HAP-1 (cell line): ENCODE data around the gene DCPS.
"Not testable (repeated sequence)": the region's sequence is repeated elsewhere in the genome, so short reads cannot be mapped to it uniquely, and the experiment has no call there.

Experiments used
- DNase-seq, 2 experiments: peaks; one replicate each; pipeline ENCODE4 v3.0.0-alpha.2; 2016 to 2020; ENCODE audit warnings: low spot score in 2 of 2
- H3K27me3 ChIP-seq: fragments of 250-450 bp; sonication (Bioruptor Pico); 2 replicates; pipeline ENCODE4 v1.5.1; 2020; ENCODE audit warnings: low read depth, mild to moderate bottlenecking, moderate library complexity
- H3K36me3 ChIP-seq: fragments of 250-450 bp; sonication (Bioruptor Pico); replicated peaks from 2 replicates; pipeline ENCODE4 v1.5.1; 2020; ENCODE audit warnings: mild to moderate bottlenecking
- H3K4me1 ChIP-seq: fragments of 250-450 bp; sonication (Bioruptor Pico); 2 replicates; pipeline ENCODE4 v1.5.1; 2020; ENCODE audit warnings: mild to moderate bottlenecking
- H3K4me3 ChIP-seq: fragments of 250-450 bp; sonication (Bioruptor Pico); 2 replicates; pipeline ENCODE4 v1.5.1; 2020; ENCODE audit warnings: mild to moderate bottlenecking, moderate library complexity
- H3K9me3 ChIP-seq: fragments of 250-450 bp; sonication (Bioruptor Pico); 2 replicates; pipeline ENCODE4 v1.5.1; 2020; ENCODE audit warnings: mild to moderate bottlenecking, moderate library complexity
- in situ Hi-C: fragments of 300-500 bp; cut with MboI; formaldehyde crosslinking; loops from 3 replicates; pipeline ENCODE4 v1.14.3; 2020; ENCODE audit warnings: low sequenced_read_pairs, inconsistent platforms, mixed read lengths

Gene DCPS

DNA sequence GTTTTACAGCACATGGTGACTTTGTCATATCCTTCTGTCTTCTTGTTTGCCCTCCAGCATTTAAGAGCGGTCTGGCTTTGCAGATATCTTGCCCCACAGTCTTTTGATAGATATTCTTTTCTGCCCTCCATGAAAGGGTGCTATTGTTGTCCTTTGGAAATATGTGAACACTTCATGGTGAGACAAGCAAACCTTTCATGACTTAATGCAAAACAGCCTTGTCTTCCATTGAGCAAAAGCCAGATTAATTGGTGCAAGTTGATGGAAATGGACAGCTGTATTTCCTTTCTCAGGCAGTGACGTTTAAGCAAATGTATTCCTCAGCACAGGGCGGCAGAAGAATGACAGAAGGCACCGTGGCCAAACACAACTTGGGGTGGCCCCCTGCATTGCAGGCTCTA lies 4.4 kb downstream of the DCPS start:
- Histone ChIP-seq H3K9me3 (no peaks in the 10 kb centered on the region), H3K4me1 (peaks cover 18% of the 10 kb centered on the region), H3K4me3 (no peak overlapping the region), H3K27me3 (no peaks in the 10 kb centered on the region), H3K36me3 (no peaks in the 10 kb centered on the region)
- in situ Hi-C loops, result loop anchor here (25.0 kb wide), 1 partner anchor 679 kb away; no protein-coding TSS in a partner anchor
- peak; percentile 60 to 89 for DNase-seq

DNA sequence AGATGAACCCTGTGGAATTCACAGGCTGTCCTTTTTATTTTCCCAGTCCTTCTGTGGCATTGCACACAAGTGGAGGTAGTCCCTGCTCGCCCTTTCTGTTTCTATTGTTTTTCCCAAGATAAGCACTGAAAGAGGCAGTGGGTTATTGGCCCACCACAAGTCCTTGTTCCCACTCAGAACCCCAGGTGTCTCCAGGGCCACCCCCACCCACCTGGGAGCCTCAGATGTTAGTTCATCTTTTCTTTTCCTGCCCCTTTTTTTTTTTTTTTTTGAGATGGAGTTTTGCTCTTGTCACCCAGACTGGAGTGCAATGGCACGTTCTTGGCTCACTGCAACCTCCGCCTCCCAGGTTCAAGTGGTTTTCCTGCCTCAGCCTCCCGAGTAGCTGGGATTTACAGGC lies 4.9 kb downstream of the DCPS start:
- not testable (repeated sequence) for H3K36me3 ChIP-seq, H3K4me3 ChIP-seq, H3K9me3 ChIP-seq, H3K27me3 ChIP-seq, DNase-seq
- in situ Hi-C loops, result loop anchor here (25.0 kb wide), 1 partner anchor 679 kb away; no protein-coding TSS in a partner anchor
- peaks cover 18% of the 10 kb centered on the region for H3K4me1 ChIP-seq

DNA sequence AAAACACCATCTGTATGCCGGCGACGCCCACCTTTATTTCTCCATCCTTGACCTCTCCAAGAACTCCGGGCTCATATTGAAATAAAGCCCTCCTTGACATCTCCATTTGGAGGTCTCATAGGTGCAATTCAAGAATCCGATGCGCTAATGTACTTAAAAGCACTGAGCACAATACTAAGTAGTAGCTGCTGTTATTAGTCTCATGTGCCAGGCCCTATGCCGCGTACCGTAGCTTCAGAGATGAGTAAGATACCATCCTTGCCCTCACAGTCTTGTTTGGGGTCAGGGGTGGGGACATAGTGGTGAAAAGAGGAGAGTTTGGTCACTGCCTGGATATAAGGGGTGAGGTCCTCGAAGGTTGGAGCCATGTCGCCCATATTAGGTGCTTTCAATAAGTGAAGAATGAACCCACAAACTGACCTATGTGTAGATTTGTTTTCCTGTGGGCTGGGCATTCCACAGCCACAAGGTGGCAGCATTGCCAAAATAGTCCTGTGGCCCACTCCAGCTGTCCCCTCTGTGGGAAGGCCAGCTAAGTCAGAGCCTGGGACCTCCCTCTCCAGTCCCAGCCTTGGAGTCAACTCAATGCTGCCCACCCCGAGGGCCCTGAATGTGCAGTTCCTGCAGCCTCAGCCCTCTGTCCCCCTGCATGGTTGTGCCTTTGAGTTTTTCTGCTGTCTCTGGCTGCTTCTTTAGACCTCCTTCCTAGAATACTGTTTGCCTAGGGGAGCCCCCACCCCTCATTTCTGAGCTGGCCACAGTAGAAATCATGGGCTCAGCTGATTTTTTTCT lies 6.5 kb downstream of the DCPS start:
- Histone ChIP-seq H3K27me3 (no peaks in the 10 kb centered on the region), H3K4me1 (peaks cover 15% of the 10 kb centered on the region)

DNA sequence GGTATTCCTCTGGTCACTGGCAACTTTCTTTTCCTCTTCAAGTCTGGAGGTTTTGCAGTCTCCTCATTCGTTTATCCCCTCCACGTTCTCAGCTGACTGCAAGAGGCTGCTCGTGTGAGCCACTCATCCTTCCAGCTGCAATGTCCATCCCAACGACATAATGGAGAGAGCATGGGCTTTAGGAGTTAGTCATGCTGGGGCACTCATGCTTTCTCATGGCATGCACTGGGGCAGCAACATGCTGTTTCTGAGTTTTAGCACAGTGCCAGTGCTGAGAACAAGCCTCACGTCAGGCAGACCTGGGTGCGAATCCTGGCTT lies 7.1 kb downstream of the DCPS start:
- H3K36me3 ChIP-seq, result peaks cover 7% of the 10 kb centered on the region; the same call in 1 of the 2 replicates
- in situ Hi-C loops, result loop anchor here (25.0 kb wide), 1 partner anchor 676 kb away; no protein-coding TSS in a partner anchor
- H3K27me3 ChIP-seq, result no peaks in the 10 kb centered on the region
- no peak overlapping the region for H3K4me3 ChIP-seq
- no peaks in the 10 kb centered on the region for H3K9me3 ChIP-seq
- no peak for DNase-seq
- peaks cover 15% of the 10 kb centered on the region for H3K4me1 ChIP-seq

More for the DNA sequence above, 6.5 kb downstream of the DCPS start:
- peak; percentile 62 to 83 for DNase-seq
- in situ Hi-C loops, result loop anchor here (25.0 kb wide), 1 partner anchor 677 kb away; no protein-coding TSS in a partner anchor
- H3K4me3 ChIP-seq, result no peak overlapping the region
- no peaks in the 10 kb centered on the region for H3K9me3 ChIP-seq
- H3K36me3 ChIP-seq, result peaks cover 7% of the 10 kb centered on the region; the same call in 1 of the 2 replicates

DNA sequence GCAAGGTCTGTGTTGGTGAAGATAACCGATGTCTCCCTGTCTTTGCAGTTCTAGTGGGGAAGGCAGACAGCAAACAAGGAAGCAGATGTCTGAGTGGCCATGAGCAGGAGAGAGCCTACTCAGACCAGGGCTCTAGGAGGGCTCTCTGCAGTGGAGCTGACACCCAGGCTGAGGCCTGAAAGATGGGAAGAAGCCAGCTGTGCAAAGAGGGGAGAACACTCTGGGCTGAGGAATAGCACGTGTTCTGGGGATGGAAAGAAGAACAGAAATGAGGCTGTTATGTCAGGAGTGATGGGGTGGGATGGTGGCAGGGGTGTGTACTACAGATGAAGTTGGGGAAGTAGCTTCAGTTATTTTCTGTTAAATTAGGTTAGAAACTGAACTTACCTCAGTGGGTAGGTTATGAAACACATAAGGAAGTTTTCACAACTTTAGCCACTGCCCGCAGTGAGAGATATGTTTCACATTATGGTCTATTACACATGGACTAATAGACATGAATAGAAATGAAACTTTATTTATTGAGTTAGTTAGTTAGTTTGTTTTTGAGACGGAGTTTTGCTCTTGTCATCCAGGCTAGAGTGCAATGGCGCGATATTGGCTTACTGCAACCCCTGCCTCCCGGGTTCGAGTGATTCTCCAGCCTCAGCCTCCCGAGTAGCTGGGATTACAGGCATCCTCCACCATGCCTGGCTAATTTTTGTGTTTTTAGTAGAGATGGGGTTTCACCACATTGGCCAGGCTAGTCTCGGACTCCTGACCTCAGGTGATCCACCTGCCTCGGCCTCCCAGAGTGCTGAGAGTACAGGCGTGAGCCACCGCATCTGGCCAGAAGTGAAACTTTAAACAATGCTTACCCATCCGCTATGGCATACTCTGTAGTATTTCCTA lies 7.8 kb downstream of the DCPS start:
- H3K36me3 ChIP-seq, result peaks cover 7% of the 10 kb centered on the region; the same call in 1 of the 2 replicates
- in situ Hi-C loops, result loop anchor here (25.0 kb wide), 1 partner anchor 676 kb away; no protein-coding TSS in a partner anchor
- H3K9me3 ChIP-seq, result no peaks in the 10 kb centered on the region

DNA sequence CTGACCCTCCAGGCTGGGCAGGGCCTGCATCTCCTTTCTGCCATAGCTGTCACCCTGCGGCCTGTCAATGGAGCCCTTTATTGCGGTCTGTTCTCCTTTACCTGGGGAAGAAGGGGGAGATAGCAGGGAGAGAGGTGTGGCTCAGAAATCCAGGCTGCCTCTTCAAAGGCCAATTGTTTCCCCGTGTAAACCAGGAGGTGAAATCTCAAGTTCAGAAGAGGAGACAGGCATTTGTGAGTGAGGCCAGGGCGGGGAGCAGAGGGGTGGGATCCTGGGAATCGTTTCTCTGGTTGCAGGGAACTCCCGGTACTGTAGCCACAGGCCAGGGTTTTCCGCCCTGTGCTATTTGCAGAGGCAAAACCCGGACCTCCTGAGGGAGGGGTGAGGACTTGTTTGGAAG lies 9.1 kb downstream of the DCPS start:
- no peak for DNase-seq
- in situ Hi-C loops, result loop anchor here (25.0 kb wide), 1 partner anchor 674 kb away; no protein-coding TSS in a partner anchor
- peaks cover 7% of the 10 kb centered on the region; the same call in 1 of the 2 replicates for H3K36me3 ChIP-seq
- no peak overlapping the region for H3K4me3 ChIP-seq
- H3K27me3 ChIP-seq, result no peaks in the 10 kb centered on the region
- peaks cover 8% of the 10 kb centered on the region for H3K4me1 ChIP-seq
- no peaks in the 10 kb centered on the region for H3K9me3 ChIP-seq

More for the DNA sequence above, 7.8 kb downstream of the DCPS start:
- no peaks in the 10 kb centered on the region for H3K27me3 ChIP-seq
- no peak for DNase-seq
- no peak overlapping the region for H3K4me3 ChIP-seq
- peaks cover 15% of the 10 kb centered on the region for H3K4me1 ChIP-seq

DNA sequence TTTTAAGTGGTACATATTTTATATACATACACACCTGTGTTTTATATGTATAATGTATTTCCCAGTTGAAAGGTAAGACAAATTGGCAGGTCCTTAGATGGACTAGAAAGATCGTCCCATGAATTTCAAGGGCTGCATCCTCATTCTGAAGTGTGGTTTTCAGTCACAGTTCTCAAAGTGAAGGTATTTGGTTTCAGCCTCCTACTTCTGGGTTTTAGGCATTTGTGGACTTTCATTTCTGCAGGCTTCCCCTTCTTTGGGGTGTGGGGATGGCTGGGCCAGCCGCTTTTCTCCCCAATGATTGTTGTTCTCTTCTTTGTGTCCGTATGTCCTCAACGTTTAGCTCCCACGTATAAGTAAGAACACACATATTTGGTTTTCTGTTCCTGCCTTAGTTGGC lies 10.0 kb downstream of the DCPS start:
- no peaks in the 10 kb centered on the region for H3K9me3 ChIP-seq
- H3K4me1 ChIP-seq, result no peaks in the 10 kb centered on the region; the same call in 1 of the 2 replicates
- peaks cover 7% of the 10 kb centered on the region; the same call in 1 of the 2 replicates for H3K36me3 ChIP-seq
- no peak overlapping the region for H3K4me3 ChIP-seq
- H3K27me3 ChIP-seq, result no peaks in the 10 kb centered on the region
- DNase-seq, result no peak
- in situ Hi-C loops, result loop anchor here (25.0 kb wide), 1 partner anchor 673 kb away; no protein-coding TSS in a partner anchor

DNA sequence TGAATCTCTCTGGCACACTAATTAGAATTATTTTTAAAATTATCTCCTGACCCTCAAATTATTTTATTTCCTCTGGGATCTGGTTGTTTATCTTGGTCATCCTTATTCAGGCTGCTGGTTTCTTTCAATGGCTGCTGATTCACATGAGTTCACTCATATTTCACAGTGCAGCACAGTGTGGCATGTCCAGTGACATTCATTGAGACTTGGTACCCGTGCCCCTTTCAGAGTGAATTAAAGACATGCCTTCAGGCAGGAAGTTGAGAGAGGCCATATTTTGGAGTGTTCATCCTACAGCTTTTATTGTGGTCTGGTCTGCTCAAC lies 13.5 kb downstream of the DCPS start:
- H3K27me3 ChIP-seq, result no peaks in the 10 kb centered on the region
- no peak for DNase-seq
- H3K36me3 ChIP-seq, result peaks cover 7% of the 10 kb centered on the region; the same call in 1 of the 2 replicates
- in situ Hi-C loops, result loop anchor here (25.0 kb wide), 1 partner anchor 670 kb away; no protein-coding TSS in a partner anchor
- no peak overlapping the region for H3K4me3 ChIP-seq
- no peaks in the 10 kb centered on the region for H3K9me3 ChIP-seq
- H3K4me1 ChIP-seq, result no peaks in the 10 kb centered on the region

DNA sequence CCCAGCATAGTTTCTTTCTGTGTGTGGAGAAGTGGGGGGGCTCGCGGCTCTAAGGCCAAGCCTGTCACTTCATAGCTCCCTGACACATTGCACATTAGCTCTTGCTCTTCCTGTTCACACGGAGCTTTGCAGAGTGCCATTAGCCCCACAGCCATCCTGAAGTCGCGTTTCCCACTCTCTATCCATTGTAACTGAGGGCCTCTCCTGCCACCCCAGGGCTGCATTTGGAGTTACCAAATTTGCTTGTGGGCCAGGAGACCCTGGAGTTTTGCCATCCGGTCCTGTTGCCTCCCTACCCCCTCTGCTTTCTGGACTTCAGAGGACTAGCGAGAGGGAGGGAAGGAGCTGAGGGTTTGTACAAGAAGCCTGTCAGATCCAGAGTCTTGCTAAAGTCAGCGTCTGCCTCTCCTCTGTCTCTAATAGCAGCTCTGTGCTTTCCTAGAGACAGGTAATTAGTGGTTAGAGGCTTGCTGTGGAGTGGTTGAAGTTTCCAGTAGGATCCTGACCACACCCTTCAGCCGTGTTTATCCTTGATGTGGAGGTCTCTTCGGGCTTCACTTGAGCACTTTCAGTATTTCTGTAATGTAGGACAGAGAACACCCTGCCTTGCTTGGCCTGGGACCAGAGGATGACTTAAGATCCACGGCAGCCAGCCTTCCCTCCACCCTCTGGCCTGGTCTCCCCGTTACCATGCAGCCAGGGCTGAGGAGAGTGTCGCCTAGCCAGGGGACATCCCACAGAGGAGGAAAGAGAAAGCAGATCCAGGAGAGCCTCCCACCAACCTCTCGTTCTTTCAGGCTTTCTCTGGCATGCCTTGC lies 14.1 kb downstream of the DCPS start:
- no peak overlapping the region for H3K4me3 ChIP-seq
- DNase-seq, result no peak
- in situ Hi-C loops, result loop anchor here (25.0 kb wide), 1 partner anchor 669 kb away; no protein-coding TSS in a partner anchor
- H3K36me3 ChIP-seq, result peaks cover 7% of the 10 kb centered on the region; the same call in 1 of the 2 replicates
- H3K27me3 ChIP-seq, result no peaks in the 10 kb centered on the region
- no peaks in the 10 kb centered on the region for H3K4me1 ChIP-seq
- no peaks in the 10 kb centered on the region for H3K9me3 ChIP-seq

DNA sequence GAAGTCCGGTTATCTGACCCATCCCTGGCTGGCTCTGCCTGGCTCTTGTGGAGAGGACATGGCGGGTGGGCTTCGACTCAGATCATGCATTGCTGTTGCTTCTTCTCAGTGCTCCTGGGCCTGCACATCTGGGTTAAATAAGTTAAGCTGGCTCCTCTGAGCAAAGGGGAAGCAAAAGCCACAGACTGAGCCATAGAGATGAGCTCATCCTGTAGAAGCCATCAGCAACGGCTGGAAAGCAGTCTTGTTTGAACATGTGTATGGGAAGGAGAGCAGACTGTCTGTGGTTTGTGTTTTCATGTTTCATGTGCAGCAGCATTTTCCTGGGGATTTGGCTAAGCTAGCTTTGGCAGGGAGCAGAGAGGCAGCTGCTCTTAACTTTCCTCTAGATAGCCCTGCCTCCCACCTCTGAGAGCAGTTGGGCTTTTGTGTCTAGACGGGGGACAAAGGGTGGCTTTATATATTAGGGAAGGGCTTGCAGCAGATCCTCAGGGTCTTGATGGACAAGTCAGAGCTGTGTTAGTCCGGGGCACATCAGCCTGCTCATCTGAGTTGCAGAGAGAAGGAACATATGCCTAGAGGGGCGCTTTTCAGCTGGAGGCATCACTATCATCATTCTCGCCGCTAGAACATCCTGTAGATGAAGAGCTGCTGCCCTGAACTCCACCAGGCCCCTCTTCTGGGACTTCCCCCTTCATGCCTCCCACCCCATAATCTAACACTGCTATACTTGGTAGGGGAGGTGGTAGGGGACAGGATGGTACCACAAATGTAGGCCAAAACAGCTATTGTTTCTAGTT lies 14.9 kb downstream of the DCPS start:
- no peaks in the 10 kb centered on the region for H3K4me1 ChIP-seq
- H3K27me3 ChIP-seq, result no peaks in the 10 kb centered on the region
- in situ Hi-C loops, result loop anchor here (25.0 kb wide), 1 partner anchor 669 kb away; no protein-coding TSS in a partner anchor
- no peak for DNase-seq
- H3K9me3 ChIP-seq, result no peaks in the 10 kb centered on the region
- H3K36me3 ChIP-seq, result peaks cover 7% of the 10 kb centered on the region; the same call in 1 of the 2 replicates
- H3K4me3 ChIP-seq, result no peak overlapping the region

DNA sequence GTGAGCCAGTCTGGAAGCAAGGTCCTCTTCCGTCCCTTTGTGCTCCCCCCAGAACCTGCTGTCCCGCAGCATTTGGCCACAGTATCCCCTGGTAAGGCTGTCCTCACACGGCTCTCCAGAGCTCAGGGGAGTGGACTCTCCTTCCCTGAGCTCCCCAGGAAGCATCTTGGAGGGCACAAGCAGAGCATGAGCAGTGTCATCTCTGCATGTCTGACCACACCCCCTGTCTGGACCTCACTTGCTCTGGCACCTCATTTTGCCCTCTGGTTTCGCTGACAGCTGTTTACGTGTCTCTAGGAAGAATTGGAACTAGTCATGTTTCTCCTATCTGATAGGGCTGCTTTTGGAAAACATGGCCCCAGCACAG lies 15.5 kb downstream of the DCPS start:
- Histone ChIP-seq H3K36me3 (peaks cover 6% of the 10 kb centered on the region; the same call in 1 of the 2 replicates), H3K9me3 (no peaks in the 10 kb centered on the region), H3K4me3 (no peak overlapping the region), H3K27me3 (no peaks in the 10 kb centered on the region), H3K4me1 (no peaks in the 10 kb centered on the region)
- DNase-seq, result no peak
- in situ Hi-C loops, result loop anchor here (25.0 kb wide), 1 partner anchor 668 kb away; no protein-coding TSS in a partner anchor

DNA sequence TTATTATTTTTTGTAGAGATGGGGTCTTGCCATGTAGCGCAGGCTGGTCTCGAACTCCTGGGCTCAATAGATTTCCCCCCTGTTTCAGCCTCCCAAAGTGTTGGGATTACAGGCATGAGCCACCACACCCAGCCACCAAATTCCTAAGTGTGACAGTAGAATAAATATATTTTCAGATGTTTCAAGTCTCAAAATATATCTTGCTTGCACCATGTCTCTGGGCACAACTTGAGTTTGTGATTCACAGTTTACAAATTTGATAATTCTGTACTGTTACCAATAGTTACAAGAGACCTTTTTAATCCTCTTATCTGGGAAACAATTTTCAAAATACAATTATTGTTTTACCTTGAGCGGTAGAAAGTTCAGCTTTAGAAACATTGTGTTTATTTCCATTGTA lies 19.1 kb downstream of the DCPS start:
- H3K27me3 ChIP-seq, result no peaks in the 10 kb centered on the region
- H3K36me3 ChIP-seq, result no peaks in the 10 kb centered on the region
- no peaks in the 10 kb centered on the region for H3K9me3 ChIP-seq
- no peaks in the 10 kb centered on the region for H3K4me1 ChIP-seq
- H3K4me3 ChIP-seq, result no peak overlapping the region
- in situ Hi-C loops, result loop anchor here (25.0 kb wide), 1 partner anchor 664 kb away; no protein-coding TSS in a partner anchor
- no peak for DNase-seq
